Fibroblast of lung (primary cell): ENCODE results near the gene KIF4A. TPM values are rescaled to one million over a fixed set of nuclear protein-coding genes. Genes with fewer than 3 reads are reported as not detected.
"Not testable (repeated sequence)": the region's sequence is repeated elsewhere in the genome, so short reads cannot be mapped to it uniquely, and the experiment has no call there.

Source experiments
- DNase-seq, 2 donors: peaks; one replicate each; pipeline versions ENCODE4 v3.0.0 to v3.0.0-alpha.2; 2010; ENCODE audit warnings: low read depth in 2 of 2
- H2AFZ ChIP-seq: 2 replicates; pipeline ENCODE4 v1.5.1; 2012; ENCODE audit warnings: low read length, control low read depth, inconsistent platforms
- H3K27ac ChIP-seq: 2 replicates; pipeline ENCODE4 v1.5.1; 2011; ENCODE audit warnings: low read length, control low read depth; ENCODE audit not compliant: insufficient read depth
- H3K27me3 ChIP-seq: 2 replicates; pipeline ENCODE4 v1.5.1; 2011; ENCODE audit warnings: mild to moderate bottlenecking, low read length; ENCODE audit not compliant: control insufficient read depth, insufficient read depth
- H3K36me3 ChIP-seq: 2 replicates; pipeline ENCODE4 v1.5.1; 2011; ENCODE audit warnings: low read length; ENCODE audit not compliant: control insufficient read depth, insufficient read depth
- H3K4me1 ChIP-seq: 2 replicates; pipeline ENCODE4 v1.5.1; 2011; ENCODE audit warnings: low read length; ENCODE audit not compliant: control insufficient read depth, insufficient read depth; ENCODE audit errors: extremely low read depth
- H3K4me2 ChIP-seq: 2 replicates; pipeline ENCODE4 v1.5.1; 2011; ENCODE audit warnings: low read length, control low read depth; ENCODE audit not compliant: insufficient read depth; ENCODE audit errors: extremely low read depth
- H3K4me3 ChIP-seq, 4 experiments: fragments of 200-600 bp in 1 of 4; sonication (generic) in 1 of 4; replicated peaks in 1 of 4; 2 replicates each; pipeline ENCODE4 v1.5.1; 2011 to 2016; ENCODE audit warnings: low read length in 4 of 4, low read depth in 3 of 4, mild to moderate bottlenecking in 3 of 4, control low read depth in 2 of 4, inconsistent platforms in 1 of 4, mixed read lengths in 1 of 4; ENCODE audit not compliant: insufficient read depth in 1 of 4; ENCODE audit errors: control extremely low read depth in 1 of 4
- H3K79me2 ChIP-seq: 2 replicates; pipeline ENCODE4 v1.5.1; 2012; ENCODE audit warnings: mild to moderate bottlenecking, low read length, inconsistent platforms; ENCODE audit not compliant: control insufficient read depth, insufficient read depth
- H3K9ac ChIP-seq: 2 replicates; pipeline ENCODE4 v1.5.1; 2011; ENCODE audit warnings: mild to moderate bottlenecking, low read length, control low read depth; ENCODE audit not compliant: insufficient read depth
- H3K9me3 ChIP-seq: 2 replicates; pipeline ENCODE4 v1.5.1; 2012; ENCODE audit warnings: low read depth, low read length; ENCODE audit not compliant: control insufficient read depth, insufficient read depth
- H4K20me1 ChIP-seq: 2 replicates; pipeline ENCODE4 v1.5.1; 2011; ENCODE audit warnings: low read length; ENCODE audit not compliant: control insufficient read depth, insufficient read depth; ENCODE audit errors: extremely low read depth
- EZH2 ChIP-seq: IDR thresholded peaks from 2 replicates; pipeline ENCODE4 v1.5.1; 2012; ENCODE audit warnings: low read length, control low read depth, mild to moderate bottlenecking; ENCODE audit errors: missing control alignments
- polyA plus RNA-seq, 2 donors: library from polyadenylated mRNA; depleted of rRNA in 1 of 2; stranded (reverse) in 1 of 2; unstranded in 1 of 2; fragments of >200 nt; gene quantifications; 2 replicates each; pipeline ENCODE4 v1.2.1, GENCODE V29; 2011 to 2012; ENCODE audit warnings: missing spikeins in 1 of 2
- total RNA-seq: library from RNA; depleted of rRNA; stranded (reverse); fragments of >200 nt; gene quantifications from 2 replicates; pipeline ENCODE4 v1.2.1, GENCODE V29; 2014
- TF ChIP-seq, protein P1 (sequence below), 2 donors: IDR thresholded peaks in 1 of 2; conservative IDR thresholded peaks in 1 of 2; 1 replicate in 1 of 2; 2 replicates in 1 of 2; pipeline ENCODE4 v1.5.1; 2011 to 2012; ENCODE audit warnings: low read length in 2 of 2, control low read depth in 1 of 2, inconsistent platforms in 1 of 2, low read depth in 1 of 2, mild to moderate bottlenecking in 1 of 2

The KIF4A gene
- total and polyA plus RNA-seq, 2 donors (not counting 1 experiment from before 2014, with no cell fraction given) = 5.6 to 7.1 TPM

DNA sequence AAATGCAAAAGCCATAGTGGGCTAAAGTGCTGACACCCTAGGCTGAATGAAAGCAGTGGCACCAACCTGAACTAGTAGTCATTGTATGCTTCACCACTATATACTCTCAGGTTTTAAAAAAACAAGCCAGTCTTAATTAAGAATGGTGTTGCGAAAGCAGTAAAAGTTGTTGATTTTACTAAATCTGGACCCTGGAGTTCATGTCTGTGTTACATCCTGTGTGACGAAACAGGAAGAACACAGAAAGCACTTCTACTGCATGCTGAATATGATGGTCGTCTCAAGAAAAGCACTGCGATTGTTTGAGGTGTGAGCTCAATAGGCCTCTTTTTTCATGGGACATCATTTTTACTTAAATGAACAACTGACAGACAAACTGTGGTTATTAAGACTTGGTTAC, 109.0 kb downstream of the KIF4A start:
- Histone ChIP-seq H3K9ac (no peak overlapping the region), H3K79me2 (no peaks in the 10 kb centered on the region), H3K27me3 (no peaks in the 10 kb centered on the region), H3K4me2 (no peak overlapping the region), H3K36me3 (no peaks in the 10 kb centered on the region), H2AFZ (no peak overlapping the region), H3K4me1 (no peaks in the 10 kb centered on the region), H3K9me3 (no peaks in the 10 kb centered on the region), H4K20me1 (no peaks in the 10 kb centered on the region), H3K27ac (no peak overlapping the region), H3K4me3 (no peak overlapping the region)
- DNase-seq = peak; percentile 23 to 25
- TF ChIP-seq, protein P1, sequence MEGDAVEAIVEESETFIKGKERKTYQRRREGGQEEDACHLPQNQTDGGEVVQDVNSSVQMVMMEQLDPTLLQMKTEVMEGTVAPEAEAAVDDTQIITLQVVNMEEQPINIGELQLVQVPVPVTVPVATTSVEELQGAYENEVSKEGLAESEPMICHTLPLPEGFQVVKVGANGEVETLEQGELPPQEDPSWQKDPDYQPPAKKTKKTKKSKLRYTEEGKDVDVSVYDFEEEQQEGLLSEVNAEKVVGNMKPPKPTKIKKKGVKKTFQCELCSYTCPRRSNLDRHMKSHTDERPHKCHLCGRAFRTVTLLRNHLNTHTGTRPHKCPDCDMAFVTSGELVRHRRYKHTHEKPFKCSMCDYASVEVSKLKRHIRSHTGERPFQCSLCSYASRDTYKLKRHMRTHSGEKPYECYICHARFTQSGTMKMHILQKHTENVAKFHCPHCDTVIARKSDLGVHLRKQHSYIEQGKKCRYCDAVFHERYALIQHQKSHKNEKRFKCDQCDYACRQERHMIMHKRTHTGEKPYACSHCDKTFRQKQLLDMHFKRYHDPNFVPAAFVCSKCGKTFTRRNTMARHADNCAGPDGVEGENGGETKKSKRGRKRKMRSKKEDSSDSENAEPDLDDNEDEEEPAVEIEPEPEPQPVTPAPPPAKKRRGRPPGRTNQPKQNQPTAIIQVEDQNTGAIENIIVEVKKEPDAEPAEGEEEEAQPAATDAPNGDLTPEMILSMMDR (conservative IDR thresholded peaks at IDR 0.05 in 1 of 2, IDR thresholded peaks at IDR 0.05 in 1 of 2; ENCODE audit: low read depth in 1 of 2, low read length in 2 of 2) = no peak

DNA sequence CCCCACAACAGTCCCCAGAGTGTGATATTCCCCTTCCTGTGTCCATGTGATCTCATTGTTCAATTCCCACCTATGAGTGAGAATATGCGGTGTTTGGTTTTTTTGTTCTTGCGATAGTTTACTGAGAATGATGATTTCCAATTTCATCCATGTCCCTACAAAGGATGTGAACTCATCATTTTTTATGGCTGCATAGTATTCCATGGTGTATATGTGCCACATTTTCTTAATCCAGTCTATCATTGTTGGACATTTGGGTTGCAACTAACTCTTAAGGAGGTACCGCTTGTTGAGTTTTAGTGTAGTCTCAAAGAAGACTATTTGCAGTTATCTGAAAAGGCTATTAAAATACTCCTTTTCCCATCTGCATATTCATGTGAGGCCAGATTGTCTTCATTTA, 110.3 kb downstream of the KIF4A start:
- H3K27me3 ChIP-seq, H3K27ac ChIP-seq, H4K20me1 ChIP-seq, DNase-seq, H3K9ac ChIP-seq, H3K9me3 ChIP-seq, H3K79me2 ChIP-seq, H3K36me3 ChIP-seq, H3K4me2 ChIP-seq, H3K4me1 ChIP-seq, H3K4me3 ChIP-seq, H2AFZ ChIP-seq: not testable (repeated sequence)

DNA sequence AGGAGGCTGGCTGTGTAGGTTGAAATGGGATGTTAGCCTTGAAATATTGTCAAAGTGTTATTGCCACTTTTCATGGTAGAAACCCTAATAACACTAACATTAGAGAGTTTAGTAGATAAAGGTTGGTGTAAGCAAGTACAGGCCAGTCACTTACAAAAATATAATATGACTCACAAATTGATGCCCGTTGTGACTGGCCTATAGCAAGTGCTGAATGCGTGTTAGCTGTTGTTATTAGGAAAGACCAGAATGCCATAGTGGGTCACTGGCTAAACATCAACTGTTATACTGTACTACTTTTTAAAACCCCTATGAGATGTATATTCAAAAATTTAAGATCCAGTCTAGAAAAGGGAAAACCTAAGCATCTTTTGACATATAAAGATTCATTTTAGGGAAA, 112.8 kb downstream of the KIF4A start:
- Histone ChIP-seq H3K4me3 (no peak overlapping the region), H3K4me1 (no peaks in the 10 kb centered on the region), H3K27ac (no peak overlapping the region), H3K4me2 (no peak overlapping the region), H3K79me2 (no peaks in the 10 kb centered on the region), H3K9ac (no peak overlapping the region), H2AFZ (no peak overlapping the region), H3K36me3 (no peaks in the 10 kb centered on the region), H4K20me1 (no peaks in the 10 kb centered on the region), H3K9me3 (no peaks in the 10 kb centered on the region), H3K27me3 (no peaks in the 10 kb centered on the region)
- TF ChIP-seq EZH2 = no peak
- TF ChIP-seq, protein P1 (conservative IDR thresholded peaks at IDR 0.05 in 1 of 2, IDR thresholded peaks at IDR 0.05 in 1 of 2; ENCODE audit: low read depth in 1 of 2, low read length in 2 of 2) = no peak
- DNase-seq = no peak
